ENCODE measurements around the gene MDC1.

The MDC1 gene

GRCh38 chr6:30689022-30689865 lies 27.8 kb downstream of the MDC1 start:
- peaks cover 55% of the 10 kb centered on the region for H3K4me1 ChIP-seq (ENCODE audit: insufficient read depth, low read length)
- H3K4me3 ChIP-seq (ENCODE audit: low read length), result peak overlapping the region; percentile 53
- no peak overlapping the region for H2AFZ ChIP-seq (ENCODE audit: low read depth, low read length)
- no peaks in the 10 kb centered on the region for H3K9me3 ChIP-seq (ENCODE audit: low read length)
- H3K36me3 ChIP-seq (ENCODE audit: insufficient read depth, low read length), result no peaks in the 10 kb centered on the region
- no peaks in the 10 kb centered on the region for H3K27me3 ChIP-seq (ENCODE audit: insufficient read depth, low read length)

- Histone ChIP-seq H3K27me3 (ENCODE audit: insufficient read depth, low read length) (no peaks in the 10 kb centered on the region), H3K9me3 (ENCODE audit: low read length) (no peaks in the 10 kb centered on the region), H3K4me3 (ENCODE audit: low read length) (no peak overlapping the region), H3K4me1 (ENCODE audit: insufficient read depth, low read length) (peaks cover 62% of the 10 kb centered on the region), H2AFZ (ENCODE audit: low read depth, low read length) (no peak overlapping the region), H3K36me3 (ENCODE audit: insufficient read depth, low read length) (no peaks in the 10 kb centered on the region)
These were observed 28.5 kb downstream of the MDC1 start for GRCh38 chr6:30688569-30688968.

GRCh38 chr6:30687659-30688431 lies 29.2 kb downstream of the MDC1 start:
- H3K4me3 ChIP-seq (ENCODE audit: low read length), result peak overlapping the region; percentile 68
- no peaks in the 10 kb centered on the region for H3K36me3 ChIP-seq (ENCODE audit: insufficient read depth, low read length)
- H3K27me3 ChIP-seq (ENCODE audit: insufficient read depth, low read length), result no peaks in the 10 kb centered on the region
- H3K4me1 ChIP-seq (ENCODE audit: insufficient read depth, low read length), result peaks cover 69% of the 10 kb centered on the region
- no peaks in the 10 kb centered on the region for H3K9me3 ChIP-seq (ENCODE audit: low read length)
- H2AFZ ChIP-seq (ENCODE audit: low read depth, low read length), result peak overlapping the region; percentile 61

- Histone ChIP-seq H3K27me3 (ENCODE audit: insufficient read depth, low read length) (no peaks in the 10 kb centered on the region), H3K4me3 (ENCODE audit: low read length) (peak overlapping the region; percentile 68), H3K4me1 (ENCODE audit: insufficient read depth, low read length) (peaks cover 77% of the 10 kb centered on the region), H3K36me3 (ENCODE audit: insufficient read depth, low read length) (peaks cover 1% of the 10 kb centered on the region), H2AFZ (ENCODE audit: low read depth, low read length) (peak overlapping the region; percentile 61), H3K9me3 (ENCODE audit: low read length) (no peaks in the 10 kb centered on the region)
These were observed 30.0 kb downstream of the MDC1 start for GRCh38 chr6:30686908-30687658.

- H3K27me3 ChIP-seq (ENCODE audit: insufficient read depth, low read length), result no peaks in the 10 kb centered on the region
- H3K9me3 ChIP-seq (ENCODE audit: low read length), result no peaks in the 10 kb centered on the region
- peak within 1 kb of the TSS; percentile 68 for H3K4me3 ChIP-seq (ENCODE audit: low read length)
- peak within 1 kb of the TSS; percentile 61 for H2AFZ ChIP-seq (ENCODE audit: low read depth, low read length)
- H3K36me3 ChIP-seq (ENCODE audit: insufficient read depth, low read length), result peaks cover 2% of the 10 kb centered on the region
- peaks cover 77% of the 10 kb centered on the region for H3K4me1 ChIP-seq (ENCODE audit: insufficient read depth, low read length)
These were observed 30.8 kb downstream of the MDC1 start, which contains the start of gene PPP1R18 for GRCh38 chr6:30686009-30686907. PPP1R18 (minus strand) TSS chr6:30686645; CDS start chr6:30686018, 627 bp downstream.

GRCh38 chr6:30685157-30686008 lies 31.7 kb downstream of the MDC1 start:
- peaks cover 75% of the 10 kb centered on the region for H3K4me1 ChIP-seq (ENCODE audit: insufficient read depth, low read length)
- H2AFZ ChIP-seq (ENCODE audit: low read depth, low read length), result no peak overlapping the region
- peak overlapping the region; percentile 68 for H3K4me3 ChIP-seq (ENCODE audit: low read length)
- H3K27me3 ChIP-seq (ENCODE audit: insufficient read depth, low read length), result no peaks in the 10 kb centered on the region
- H3K9me3 ChIP-seq (ENCODE audit: low read length), result no peaks in the 10 kb centered on the region
- H3K36me3 ChIP-seq (ENCODE audit: insufficient read depth, low read length), result peaks cover 6% of the 10 kb centered on the region

- H3K9me3 ChIP-seq (ENCODE audit: low read length), result no peaks in the 10 kb centered on the region
- H2AFZ ChIP-seq (ENCODE audit: low read depth, low read length), result no peak overlapping the region
- no peaks in the 10 kb centered on the region for H3K27me3 ChIP-seq (ENCODE audit: insufficient read depth, low read length)
- H3K4me1 ChIP-seq (ENCODE audit: insufficient read depth, low read length), result peaks cover 67% of the 10 kb centered on the region
- H3K4me3 ChIP-seq (ENCODE audit: low read length), result peak overlapping the region; percentile 42
- peaks cover 10% of the 10 kb centered on the region for H3K36me3 ChIP-seq (ENCODE audit: insufficient read depth, low read length)
These were observed 32.5 kb downstream of the MDC1 start for GRCh38 chr6:30684386-30685156.

- H3K36me3 ChIP-seq (ENCODE audit: insufficient read depth, low read length), result peaks cover 10% of the 10 kb centered on the region
- H3K4me3 ChIP-seq (ENCODE audit: low read length), result peak overlapping the region; percentile 42
- peaks cover 63% of the 10 kb centered on the region for H3K4me1 ChIP-seq (ENCODE audit: insufficient read depth, low read length)
- no peak overlapping the region for H2AFZ ChIP-seq (ENCODE audit: low read depth, low read length)
- no peaks in the 10 kb centered on the region for H3K9me3 ChIP-seq (ENCODE audit: low read length)
- H3K27me3 ChIP-seq (ENCODE audit: insufficient read depth, low read length), result no peaks in the 10 kb centered on the region
These were observed 33.1 kb downstream of the MDC1 start for GRCh38 chr6:30683980-30684338.

- peaks cover 14% of the 10 kb centered on the region for H3K36me3 ChIP-seq (ENCODE audit: insufficient read depth, low read length)
- no peaks in the 10 kb centered on the region for H3K27me3 ChIP-seq (ENCODE audit: insufficient read depth, low read length)
- H2AFZ ChIP-seq (ENCODE audit: low read depth, low read length), result no peak overlapping the region
- no peaks in the 10 kb centered on the region for H3K9me3 ChIP-seq (ENCODE audit: low read length)
- peak overlapping the region; percentile 42 for H3K4me3 ChIP-seq (ENCODE audit: low read length)
- peaks cover 57% of the 10 kb centered on the region for H3K4me1 ChIP-seq (ENCODE audit: insufficient read depth, low read length)
These were observed 33.7 kb downstream of the MDC1 start for GRCh38 chr6:30683183-30683979.

- Histone ChIP-seq H3K4me3 (ENCODE audit: low read length) (peak overlapping the region; percentile 42), H3K4me1 (ENCODE audit: insufficient read depth, low read length) (peaks cover 49% of the 10 kb centered on the region), H3K27me3 (ENCODE audit: insufficient read depth, low read length) (no peaks in the 10 kb centered on the region), H2AFZ (ENCODE audit: low read depth, low read length) (no peak overlapping the region), H3K9me3 (ENCODE audit: low read length) (no peaks in the 10 kb centered on the region), H3K36me3 (ENCODE audit: insufficient read depth, low read length) (peaks cover 19% of the 10 kb centered on the region)
These were observed 34.7 kb downstream of the MDC1 start for GRCh38 chr6:30682143-30683117.

Data from neuron (in vitro differentiated cells).